CD4-positive, CD25-positive, alpha-beta regulatory T cell (primary cell): ENCODE results near the gene XPR1. TPM values are rescaled to one million over a fixed set of nuclear protein-coding genes. Genes with fewer than 3 reads are reported as not detected.

Experiments
- ATAC-seq, 2 donors: fragments of 150-1000 bp; cut with Tn5 transposase; one replicate each; pipeline ENCODE4 v1.10.0; 2021; ENCODE audit warnings: low read depth in 2 of 2, moderate number of reproducible peaks in 2 of 2, moderate library complexity in 1 of 2
- DNase-seq, 3 donors: peaks; one replicate each; pipeline versions ENCODE4 v3.0.0 to v3.0.0-alpha.2; 2012 to 2022; ENCODE audit warnings: mixed read lengths in 1 of 3
- H3K27ac ChIP-seq: one replicate; pipeline ENCODE4 v1.7.0; 2013; ENCODE audit warnings: mild to moderate bottlenecking, low read length; ENCODE audit not compliant: insufficient read depth, poor library complexity, severe bottlenecking
- H3K27me3 ChIP-seq: one replicate; pipeline ENCODE4 v1.7.0; 2013; ENCODE audit warnings: low read length; ENCODE audit not compliant: control insufficient read depth, insufficient read depth
- H3K36me3 ChIP-seq: one replicate; pipeline ENCODE4 v1.7.0; 2013; ENCODE audit warnings: mild to moderate bottlenecking, low read length, moderate library complexity; ENCODE audit not compliant: control insufficient read depth, insufficient read depth
- H3K4me1 ChIP-seq: 2 replicates; pipeline ENCODE4 v1.7.0; 2013; ENCODE audit warnings: mild to moderate bottlenecking, low read length; ENCODE audit not compliant: insufficient read depth, control insufficient read depth, poor library complexity, severe bottlenecking
- H3K4me3 ChIP-seq: one replicate; pipeline ENCODE4 v1.7.0; 2013; ENCODE audit warnings: low read depth, mild to moderate bottlenecking, low read length, moderate library complexity
- H3K9me3 ChIP-seq, 2 experiments: 1 replicate in 1 of 2; 2 replicates in 1 of 2; pipeline ENCODE4 v1.7.0; 2013; ENCODE audit warnings: low read length in 2 of 2, mild to moderate bottlenecking in 1 of 2, moderate library complexity in 1 of 2; ENCODE audit not compliant: control insufficient read depth in 2 of 2
- H3K27ac Mint-ChIP-seq, 3 donors: one replicate each; pipeline ENCODE4 v1.8.0; 2020 to 2022; ENCODE audit warnings: mild to moderate bottlenecking in 3 of 3, mixed read lengths in 3 of 3, moderate library complexity in 2 of 3
- H3K27me3 Mint-ChIP-seq: one replicate; pipeline ENCODE4 v1.8.0; 2022; ENCODE audit warnings: mild to moderate bottlenecking, mixed read lengths
- H3K36me3 Mint-ChIP-seq: one replicate; pipeline ENCODE4 v1.8.0; 2020; ENCODE audit warnings: mixed read lengths
- H3K4me1 Mint-ChIP-seq, 4 donors: one replicate each; pipeline ENCODE4 v1.8.0; 2020 to 2022; ENCODE audit warnings: mixed read lengths in 4 of 4, mild to moderate bottlenecking in 1 of 4
- H3K4me3 Mint-ChIP-seq, 4 donors: one replicate each; pipeline ENCODE4 v1.8.0; 2020 to 2022; ENCODE audit warnings: mild to moderate bottlenecking in 4 of 4, mixed read lengths in 4 of 4, moderate library complexity in 3 of 4
- H3K9me3 Mint-ChIP-seq, 7 donors: one replicate each; pipeline ENCODE4 v1.8.0; 2020 to 2022; ENCODE audit warnings: mixed read lengths in 7 of 7, mild to moderate bottlenecking in 3 of 7, moderate library complexity in 2 of 7
- polyA plus RNA-seq, 4 donors: library from polyadenylated mRNA; unstranded; fragments of 300-500 nt; fragmentation: Illumina TruSeq; gene quantifications; one replicate each; pipeline ENCODE4 v1.2.3, GENCODE V29; 2021
- total RNA-seq: library from RNA; stranded (reverse); gene quantifications from one replicate; pipeline ENCODE4 v1.2.3, GENCODE V29; 2022

XPR1 gene
- total and polyA plus RNA-seq, 5 donors from 2014 or later = 6.4 to 24.2 (median 11.1) TPM

GRCh38 chr1:180731131-180731530 is 99.3 kb downstream of the XPR1 start:
- H3K27me3 Mint-ChIP-seq = no peaks in the 10 kb centered on the region
- Histone ChIP-seq H3K27ac (no peak overlapping the region), H3K4me3 (no peak overlapping the region), H3K36me3 (no peaks in the 10 kb centered on the region), H3K27me3 (no peaks in the 10 kb centered on the region), H3K9me3 (peaks cover 53 to 56% of the 10 kb centered on the region in 2 experiments), H3K4me1 (no peaks in the 10 kb centered on the region)
- DNase-seq = no peak
- H3K4me3 Mint-ChIP-seq = no peak overlapping the region
- peaks cover 0 to 6% (median 4%) of the 10 kb centered on the region in 4 donors for H3K4me1 Mint-ChIP-seq
- peaks cover 8 to 65% (median 27%) of the 10 kb centered on the region in 7 donors for H3K9me3 Mint-ChIP-seq
- peaks cover 55% of the 10 kb centered on the region for H3K36me3 Mint-ChIP-seq
- ATAC-seq = no peak
- no peak overlapping the region for H3K27ac Mint-ChIP-seq

- no peaks in the 10 kb centered on the region for H3K27me3 Mint-ChIP-seq
- H3K36me3 Mint-ChIP-seq = peaks cover 54% of the 10 kb centered on the region
- peaks cover 3% of the 10 kb centered on the region for H3K36me3 ChIP-seq
- ATAC-seq (no peak), DNase-seq (no peak)
- H3K4me3 ChIP-seq = no peak overlapping the region
- no peaks in the 10 kb centered on the region for H3K27me3 ChIP-seq
- H3K4me3 Mint-ChIP-seq = no peak overlapping the region
- H3K27ac ChIP-seq = no peak overlapping the region
- H3K4me1 ChIP-seq = no peaks in the 10 kb centered on the region
- peak overlapping the region in 1 of 3 donors; percentile 12 for H3K27ac Mint-ChIP-seq
- peaks cover 0 to 6% (median 5%) of the 10 kb centered on the region in 4 donors for H3K4me1 Mint-ChIP-seq
- peaks cover 8 to 72% (median 31%) of the 10 kb centered on the region in 7 donors for H3K9me3 Mint-ChIP-seq
- peaks cover 49 to 55% of the 10 kb centered on the region in 2 experiments for H3K9me3 ChIP-seq
Measured at GRCh38 chr1:180732866-180733265, 101.0 kb downstream of the XPR1 start.

GRCh38 chr1:180734366-180734765 is 102.5 kb downstream of the XPR1 start:
- Histone ChIP-seq H3K9me3 (peaks cover 49 to 55% of the 10 kb centered on the region in 2 experiments), H3K4me3 (no peak overlapping the region), H3K27ac (no peak overlapping the region), H3K36me3 (peaks cover 3% of the 10 kb centered on the region), H3K27me3 (no peaks in the 10 kb centered on the region), H3K4me1 (no peaks in the 10 kb centered on the region)
- DNase-seq = peak in 1 of 3 donors; percentile 5
- ATAC-seq = no peak
- Mint-ChIP-seq H3K27ac (no peak overlapping the region), H3K4me1 (peaks cover 0 to 8% (median 2%) of the 10 kb centered on the region in 4 donors), H3K9me3 (peaks cover 2 to 76% (median 36%) of the 10 kb centered on the region in 7 donors), H3K27me3 (no peaks in the 10 kb centered on the region), H3K36me3 (peaks cover 49% of the 10 kb centered on the region), H3K4me3 (no peak overlapping the region)

GRCh38 chr1:180742663-180743062 is 110.8 kb downstream of the XPR1 start:
- Histone ChIP-seq H3K4me3 (no peak overlapping the region), H3K27me3 (no peaks in the 10 kb centered on the region), H3K36me3 (peaks cover 15% of the 10 kb centered on the region), H3K9me3 (peaks cover 16 to 34% of the 10 kb centered on the region in 2 experiments), H3K27ac (no peak overlapping the region), H3K4me1 (no peaks in the 10 kb centered on the region)
- Mint-ChIP-seq H3K27ac (no peak overlapping the region), H3K9me3 (peaks cover 0 to 50% (median 24%) of the 10 kb centered on the region in 7 donors), H3K4me1 (peaks cover 3 to 12% (median 7%) of the 10 kb centered on the region in 4 donors), H3K36me3 (peaks cover 65% of the 10 kb centered on the region), H3K27me3 (no peaks in the 10 kb centered on the region), H3K4me3 (no peak overlapping the region)
- no peak for DNase-seq
- no peak for ATAC-seq

- peaks cover 15% of the 10 kb centered on the region for H3K36me3 ChIP-seq
- no peaks in the 10 kb centered on the region for H3K4me1 ChIP-seq
- peaks cover 3 to 12% (median 6%) of the 10 kb centered on the region in 4 donors for H3K4me1 Mint-ChIP-seq
- no peak overlapping the region for H3K27ac Mint-ChIP-seq
- peaks cover 0 to 48% (median 20%) of the 10 kb centered on the region in 7 donors for H3K9me3 Mint-ChIP-seq
- H3K4me3 ChIP-seq = no peak overlapping the region
- no peak overlapping the region for H3K27ac ChIP-seq
- ATAC-seq = no peak
- H3K27me3 Mint-ChIP-seq = no peaks in the 10 kb centered on the region
- H3K36me3 Mint-ChIP-seq = peaks cover 64% of the 10 kb centered on the region
- H3K9me3 ChIP-seq = peaks cover 16 to 34% of the 10 kb centered on the region in 2 experiments
- H3K4me3 Mint-ChIP-seq = no peak overlapping the region
- H3K27me3 ChIP-seq = no peaks in the 10 kb centered on the region
- no peak for DNase-seq
Measured at GRCh38 chr1:180743868-180744267, 112.0 kb downstream of the XPR1 start.

- peaks cover 54% of the 10 kb centered on the region for H3K36me3 Mint-ChIP-seq
- H3K4me3 ChIP-seq = no peak overlapping the region
- no peak for DNase-seq
- no peaks in the 10 kb centered on the region for H3K27me3 ChIP-seq
- H3K27ac Mint-ChIP-seq = no peak overlapping the region
- no peak overlapping the region for H3K4me3 Mint-ChIP-seq
- ATAC-seq = no peak
- H3K36me3 ChIP-seq = peaks cover 13% of the 10 kb centered on the region
- no peak overlapping the region for H3K27ac ChIP-seq
- no peaks in the 10 kb centered on the region for H3K27me3 Mint-ChIP-seq
- peaks cover 0 to 41% (median 18%) of the 10 kb centered on the region in 7 donors for H3K9me3 Mint-ChIP-seq
- peaks cover 16 to 34% of the 10 kb centered on the region in 2 experiments for H3K9me3 ChIP-seq
- peaks cover 3 to 8% (median 7%) of the 10 kb centered on the region in 4 donors for H3K4me1 Mint-ChIP-seq
- no peaks in the 10 kb centered on the region for H3K4me1 ChIP-seq
Measured at GRCh38 chr1:180745098-180745497, 113.3 kb downstream of the XPR1 start.

- no peaks in the 10 kb centered on the region for H3K27me3 ChIP-seq
- no peaks in the 10 kb centered on the region for H3K9me3 ChIP-seq
- no peak overlapping the region for H3K4me3 ChIP-seq
- H3K27ac ChIP-seq = no peak overlapping the region
- ATAC-seq (no peak), DNase-seq (no peak)
- no peaks in the 10 kb centered on the region for H3K4me1 ChIP-seq
- H3K9me3 Mint-ChIP-seq = peaks cover 0 to 2% (median 0%) of the 10 kb centered on the region in 7 donors
- H3K36me3 ChIP-seq = no peaks in the 10 kb centered on the region
- H3K27me3 Mint-ChIP-seq = no peaks in the 10 kb centered on the region
- H3K27ac Mint-ChIP-seq = peak overlapping the region in 1 of 3 donors; percentile 65
- no peak overlapping the region for H3K4me3 Mint-ChIP-seq
- H3K36me3 Mint-ChIP-seq = peaks cover 12% of the 10 kb centered on the region
- H3K4me1 Mint-ChIP-seq = peaks cover 0 to 12% (median 7%) of the 10 kb centered on the region in 4 donors
Measured at GRCh38 chr1:180751921-180752320, 120.1 kb downstream of the XPR1 start.

GRCh38 chr1:180754453-180754852 is 122.6 kb downstream of the XPR1 start:
- ATAC-seq = no peak
- H3K9me3 ChIP-seq = no peaks in the 10 kb centered on the region
- H3K4me1 Mint-ChIP-seq = peaks cover 0 to 9% (median 6%) of the 10 kb centered on the region in 4 donors

More at GRCh38 chr1:180754453-180754852, 122.6 kb downstream of the XPR1 start:
- Mint-ChIP-seq H3K9me3 (peaks cover 0 to 4% (median 1%) of the 10 kb centered on the region in 7 donors), H3K27ac (no peak overlapping the region), H3K4me3 (no peak overlapping the region), H3K27me3 (no peaks in the 10 kb centered on the region), H3K36me3 (peaks cover 9% of the 10 kb centered on the region)
- no peaks in the 10 kb centered on the region for H3K36me3 ChIP-seq
- H3K4me3 ChIP-seq = no peak overlapping the region
- no peak overlapping the region for H3K27ac ChIP-seq
- no peak for DNase-seq
- no peaks in the 10 kb centered on the region for H3K27me3 ChIP-seq
- H3K4me1 ChIP-seq = no peaks in the 10 kb centered on the region
